ENCODE measurements around the gene DPF3. TPM values are rescaled to one million over a fixed set of nuclear protein-coding genes. Genes with fewer than 3 reads are reported as not detected.

The DPF3 gene
- total and polyA plus RNA-seq, 2 donors from 2014 or later: 2.3 to 2.8 TPM

DNA sequence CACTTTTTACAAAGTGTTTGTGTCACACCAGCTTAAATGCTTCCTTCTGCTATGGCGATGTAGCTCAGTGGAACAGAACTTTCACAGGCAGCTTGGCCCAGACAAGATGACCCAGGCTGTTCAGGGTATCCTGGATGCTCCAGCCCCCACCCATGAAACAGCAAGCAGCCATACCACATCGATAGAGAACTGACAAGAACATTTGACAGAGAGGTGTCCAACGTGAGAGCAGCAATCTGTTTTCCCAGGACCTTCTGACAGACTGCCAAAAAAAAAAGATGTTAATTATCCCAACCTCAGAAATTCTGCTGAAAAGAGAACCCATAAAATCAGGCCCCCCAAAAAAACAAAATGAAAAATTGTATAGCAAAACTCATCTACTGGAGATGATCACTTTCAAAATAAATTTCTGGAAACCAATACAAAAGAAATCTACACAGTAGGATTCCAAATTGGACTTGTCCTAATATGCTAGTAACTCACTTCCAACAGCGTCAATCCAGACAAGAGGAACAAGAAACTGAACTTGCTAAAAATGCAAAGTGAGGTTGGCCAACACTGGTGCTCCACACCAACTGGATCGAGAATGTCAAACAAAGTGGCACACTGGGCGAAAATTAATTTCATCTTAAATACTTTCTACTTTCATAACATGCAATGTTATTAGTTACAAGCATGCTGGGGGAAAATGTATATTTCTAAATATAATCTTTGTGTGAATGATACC lies 118.8 kb downstream of the DPF3 start:
- no peak overlapping the region for H3K4me3 ChIP-seq (ENCODE audit: low read length in 3 of 3)
- no peaks in the 10 kb centered on the region for H3K36me3 ChIP-seq (ENCODE audit: control insufficient read depth in 2 of 3, insufficient read depth in 3 of 3, low read length in 3 of 3)
- no peak for FAIRE-seq
- H3K9ac ChIP-seq (ENCODE audit: low read length in 3 of 3): no peak overlapping the region
- TF ChIP-seq, protein P1, sequence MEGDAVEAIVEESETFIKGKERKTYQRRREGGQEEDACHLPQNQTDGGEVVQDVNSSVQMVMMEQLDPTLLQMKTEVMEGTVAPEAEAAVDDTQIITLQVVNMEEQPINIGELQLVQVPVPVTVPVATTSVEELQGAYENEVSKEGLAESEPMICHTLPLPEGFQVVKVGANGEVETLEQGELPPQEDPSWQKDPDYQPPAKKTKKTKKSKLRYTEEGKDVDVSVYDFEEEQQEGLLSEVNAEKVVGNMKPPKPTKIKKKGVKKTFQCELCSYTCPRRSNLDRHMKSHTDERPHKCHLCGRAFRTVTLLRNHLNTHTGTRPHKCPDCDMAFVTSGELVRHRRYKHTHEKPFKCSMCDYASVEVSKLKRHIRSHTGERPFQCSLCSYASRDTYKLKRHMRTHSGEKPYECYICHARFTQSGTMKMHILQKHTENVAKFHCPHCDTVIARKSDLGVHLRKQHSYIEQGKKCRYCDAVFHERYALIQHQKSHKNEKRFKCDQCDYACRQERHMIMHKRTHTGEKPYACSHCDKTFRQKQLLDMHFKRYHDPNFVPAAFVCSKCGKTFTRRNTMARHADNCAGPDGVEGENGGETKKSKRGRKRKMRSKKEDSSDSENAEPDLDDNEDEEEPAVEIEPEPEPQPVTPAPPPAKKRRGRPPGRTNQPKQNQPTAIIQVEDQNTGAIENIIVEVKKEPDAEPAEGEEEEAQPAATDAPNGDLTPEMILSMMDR (IDR thresholded peaks at IDR 0.05; ENCODE audit: borderline replicate concordance, extremely low read depth, insufficient read depth): no peak
- H3K4me1 ChIP-seq (ENCODE audit: control insufficient read depth in 2 of 3, insufficient read depth in 2 of 3, low read depth in 1 of 3, low read length in 3 of 3): no peaks in the 10 kb centered on the region
- no peak for DNase-seq
- H3K9me3 ChIP-seq (ENCODE audit: control insufficient read depth in 2 of 3, insufficient read depth in 1 of 3, low read length in 3 of 3): no peaks in the 10 kb centered on the region
- H3K27ac ChIP-seq (ENCODE audit: low read depth in 2 of 2, low read length in 2 of 2): no peak overlapping the region
- H3K27me3 ChIP-seq (ENCODE audit: control insufficient read depth, insufficient read depth, low read length): no peaks in the 10 kb centered on the region
- intact Hi-C loops (cut with DNase I): no loop called here

DNA sequence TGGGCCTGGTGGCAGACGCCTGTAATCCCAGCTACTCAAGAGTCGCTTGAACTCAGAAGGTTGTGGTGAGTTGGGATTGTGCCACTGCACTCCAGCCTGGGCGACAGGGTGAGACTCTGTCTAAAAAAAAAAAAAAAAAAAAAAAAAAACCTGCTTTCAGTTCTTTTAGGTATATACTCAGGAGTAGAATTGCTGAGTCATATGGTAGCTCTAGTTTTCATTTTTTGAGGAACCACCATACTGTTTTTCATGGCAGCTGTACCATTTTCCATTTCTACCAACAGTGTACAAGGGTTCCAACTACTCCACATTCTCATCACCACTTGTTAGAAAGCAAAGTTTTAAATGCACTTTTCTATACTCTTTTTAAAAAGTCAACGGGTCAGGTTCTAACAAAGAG lies 119.8 kb downstream of the DPF3 start:
- DNase-seq (no peak), FAIRE-seq (no peak)
- Histone ChIP-seq H3K9me3 (ENCODE audit: control insufficient read depth in 2 of 3, insufficient read depth in 1 of 3, low read length in 3 of 3) (no peaks in the 10 kb centered on the region), H3K4me3 (ENCODE audit: low read length in 3 of 3) (no peak overlapping the region), H3K9ac (ENCODE audit: low read length in 3 of 3) (no peak overlapping the region), H3K36me3 (ENCODE audit: control insufficient read depth in 2 of 3, insufficient read depth in 3 of 3, low read length in 3 of 3) (no peaks in the 10 kb centered on the region), H3K27ac (ENCODE audit: low read depth in 2 of 2, low read length in 2 of 2) (no peak overlapping the region), H3K4me1 (ENCODE audit: control insufficient read depth in 2 of 3, insufficient read depth in 2 of 3, low read depth in 1 of 3, low read length in 3 of 3) (no peaks in the 10 kb centered on the region), H3K27me3 (ENCODE audit: control insufficient read depth, insufficient read depth, low read length) (no peaks in the 10 kb centered on the region)
- intact Hi-C loops (cut with DNase I): no loop called here
- TF ChIP-seq, protein P1 (IDR thresholded peaks at IDR 0.05; ENCODE audit: borderline replicate concordance, extremely low read depth, insufficient read depth): no peak

DNA sequence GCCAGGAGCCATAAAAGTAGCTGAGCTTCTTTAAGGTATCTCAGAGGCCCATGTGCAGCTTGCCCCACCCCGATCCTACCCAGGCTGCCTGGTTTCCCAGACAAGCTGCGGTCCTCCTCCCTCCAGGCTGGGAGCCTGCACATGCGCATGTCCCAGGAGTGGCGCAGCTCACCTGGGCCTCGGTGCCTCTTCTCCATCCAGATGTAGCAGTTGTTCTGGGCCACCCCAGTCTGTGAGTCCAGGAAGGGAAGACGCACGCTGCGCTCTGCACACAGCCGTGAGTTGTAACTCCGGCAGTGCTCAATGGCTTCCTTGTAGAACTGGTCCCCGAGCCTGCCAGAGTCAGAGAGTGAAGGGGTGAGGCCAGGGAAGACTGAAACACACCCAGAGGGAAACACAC lies 122.3 kb downstream of the DPF3 start:
- no peak for FAIRE-seq
- H3K4me1 ChIP-seq (ENCODE audit: control insufficient read depth in 2 of 3, insufficient read depth in 2 of 3, low read depth in 1 of 3, low read length in 3 of 3): no peaks in the 10 kb centered on the region
- intact Hi-C loops (cut with DNase I): no loop called here
- no peak overlapping the region for H3K4me3 ChIP-seq (ENCODE audit: low read length in 3 of 3)
- TF ChIP-seq, protein P1 (IDR thresholded peaks at IDR 0.05; ENCODE audit: borderline replicate concordance, extremely low read depth, insufficient read depth): no peak
- H3K36me3 ChIP-seq (ENCODE audit: control insufficient read depth in 2 of 3, insufficient read depth in 3 of 3, low read length in 3 of 3): no peaks in the 10 kb centered on the region
- no peak for DNase-seq
- peaks cover 0 to 7% (median 0%) of the 10 kb centered on the region in 3 donors for H3K9me3 ChIP-seq (ENCODE audit: control insufficient read depth in 2 of 3, insufficient read depth in 1 of 3, low read length in 3 of 3)
- no peaks in the 10 kb centered on the region for H3K27me3 ChIP-seq (ENCODE audit: control insufficient read depth, insufficient read depth, low read length)
- H3K9ac ChIP-seq (ENCODE audit: low read length in 3 of 3): no peak overlapping the region
- H3K27ac ChIP-seq (ENCODE audit: low read depth in 2 of 2, low read length in 2 of 2): no peak overlapping the region
